DND-41 (cell line): ENCODE data around the gene CUL3.

Source experiments
- ATAC-seq: fragments of 200-7000 bp; cut with Tn5 transposase; 3 replicates; pipeline ENCODE4 v1.9.1; 2021; ENCODE audit warnings: low read depth; ENCODE audit not compliant: insufficient read depth
- DNase-seq: peaks from one replicate; pipeline ENCODE4 v3.0.0-alpha.2; 2020
- H2AFZ ChIP-seq: 2 replicates; pipeline ENCODE4 v1.6.0; 2012; ENCODE audit warnings: low read depth, low read length
- H3K27ac ChIP-seq: 2 replicates; pipeline ENCODE4 v1.5.1; 2012; ENCODE audit warnings: low read length, inconsistent platforms
- H3K27me3 ChIP-seq: fragments of 200-600 bp; sonication (generic); 2 replicates; pipeline ENCODE4 v1.6.0; 2012; ENCODE audit warnings: low read length, mild to moderate bottlenecking, inconsistent platforms; ENCODE audit not compliant: insufficient read depth, poor library complexity
- H3K36me3 ChIP-seq: 2 replicates; pipeline ENCODE4 v1.5.1; 2012; ENCODE audit warnings: low read length, inconsistent platforms; ENCODE audit not compliant: insufficient read depth
- H3K4me1 ChIP-seq: 2 replicates; pipeline ENCODE4 v1.5.1; 2012; ENCODE audit warnings: mild to moderate bottlenecking, low read length; ENCODE audit not compliant: insufficient read depth
- H3K4me2 ChIP-seq: 2 replicates; pipeline ENCODE4 v1.6.0; 2012; ENCODE audit warnings: mild to moderate bottlenecking, moderate library complexity, low read length, inconsistent platforms; ENCODE audit not compliant: insufficient read depth
- H3K4me3 ChIP-seq, 2 experiments: fragments of 200-600 bp in 1 of 2; shearing (Covaris generic) in 1 of 2; 2 replicates each; pipeline ENCODE4 v1.5.1; 2012 to 2016; ENCODE audit warnings: inconsistent platforms in 2 of 2, low read length in 2 of 2, mild to moderate bottlenecking in 2 of 2, low read depth in 1 of 2, moderate library complexity in 1 of 2
- H3K79me2 ChIP-seq: 2 replicates; pipeline ENCODE4 v1.6.0; 2012; ENCODE audit warnings: low read length, inconsistent platforms; ENCODE audit not compliant: insufficient read depth
- H3K9ac ChIP-seq: 2 replicates; pipeline ENCODE4 v1.6.0; 2012; ENCODE audit warnings: low read depth, mild to moderate bottlenecking, inconsistent platforms, low read length, moderate library complexity
- H3K9me3 ChIP-seq: 2 replicates; pipeline ENCODE4 v1.5.1; 2012; ENCODE audit warnings: low read length, moderate library complexity, mild to moderate bottlenecking, inconsistent platforms; ENCODE audit not compliant: insufficient read depth, severe bottlenecking
- H4K20me1 ChIP-seq: 2 replicates; pipeline ENCODE4 v1.6.0; 2012; ENCODE audit warnings: low read length; ENCODE audit not compliant: insufficient read depth
- EZH2 ChIP-seq: IDR thresholded peaks from 3 replicates; pipeline ENCODE4 v1.6.1; 2012; ENCODE audit warnings: borderline replicate concordance, low read depth, mild to moderate bottlenecking, moderate library complexity, low read length, inconsistent platforms; ENCODE audit not compliant: severe bottlenecking
- TF ChIP-seq, protein P1 (sequence below): IDR thresholded peaks from 2 replicates; pipeline ENCODE4 v1.5.1; 2012; ENCODE audit warnings: borderline replicate concordance, low read length, moderate library complexity, mild to moderate bottlenecking; ENCODE audit not compliant: poor library complexity, severe bottlenecking; ENCODE audit errors: extremely low read depth

CUL3 gene

DNA sequence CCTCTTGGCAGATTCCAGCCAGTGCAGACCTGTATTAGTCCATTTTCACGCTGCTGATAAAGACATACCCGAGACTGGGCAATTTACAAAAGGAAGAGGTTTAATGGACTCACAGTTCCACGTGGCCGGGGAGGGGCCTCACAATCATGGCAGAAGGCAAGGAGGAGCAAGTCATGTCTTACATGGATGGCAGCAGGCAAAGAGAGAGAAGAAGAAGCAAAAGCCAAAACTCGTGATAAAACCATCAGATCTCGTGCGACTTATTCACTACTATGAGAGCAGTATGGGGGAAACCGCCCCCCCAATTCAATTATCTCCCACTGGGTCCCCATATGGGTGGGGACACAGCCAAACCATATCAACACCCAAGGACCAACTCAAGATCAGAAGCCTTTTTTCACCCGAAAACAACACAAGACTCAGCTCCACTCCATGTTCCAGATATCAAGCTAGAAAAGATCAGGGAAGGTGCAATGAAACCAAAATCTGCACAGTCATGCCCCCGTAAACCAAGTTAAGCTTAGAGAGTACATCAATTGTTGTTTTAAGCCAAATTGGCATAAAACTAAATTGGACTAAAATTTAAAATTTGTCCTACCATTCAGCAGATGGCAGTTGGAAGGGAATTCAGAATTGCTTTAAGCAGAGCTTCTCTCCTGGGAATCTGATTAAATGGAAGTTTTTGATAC lies 127.6 kb downstream of the CUL3 start:
- no peak overlapping the region for H3K9ac ChIP-seq
- no peaks in the 10 kb centered on the region for H3K36me3 ChIP-seq
- ATAC-seq (no peak), DNase-seq (no peak)
- H3K27ac ChIP-seq: no peak overlapping the region
- no peak overlapping the region for H2AFZ ChIP-seq
- H4K20me1 ChIP-seq: no peaks in the 10 kb centered on the region
- no peaks in the 10 kb centered on the region for H3K27me3 ChIP-seq
- no peak for TF ChIP-seq EZH2
- TF ChIP-seq, protein P1, sequence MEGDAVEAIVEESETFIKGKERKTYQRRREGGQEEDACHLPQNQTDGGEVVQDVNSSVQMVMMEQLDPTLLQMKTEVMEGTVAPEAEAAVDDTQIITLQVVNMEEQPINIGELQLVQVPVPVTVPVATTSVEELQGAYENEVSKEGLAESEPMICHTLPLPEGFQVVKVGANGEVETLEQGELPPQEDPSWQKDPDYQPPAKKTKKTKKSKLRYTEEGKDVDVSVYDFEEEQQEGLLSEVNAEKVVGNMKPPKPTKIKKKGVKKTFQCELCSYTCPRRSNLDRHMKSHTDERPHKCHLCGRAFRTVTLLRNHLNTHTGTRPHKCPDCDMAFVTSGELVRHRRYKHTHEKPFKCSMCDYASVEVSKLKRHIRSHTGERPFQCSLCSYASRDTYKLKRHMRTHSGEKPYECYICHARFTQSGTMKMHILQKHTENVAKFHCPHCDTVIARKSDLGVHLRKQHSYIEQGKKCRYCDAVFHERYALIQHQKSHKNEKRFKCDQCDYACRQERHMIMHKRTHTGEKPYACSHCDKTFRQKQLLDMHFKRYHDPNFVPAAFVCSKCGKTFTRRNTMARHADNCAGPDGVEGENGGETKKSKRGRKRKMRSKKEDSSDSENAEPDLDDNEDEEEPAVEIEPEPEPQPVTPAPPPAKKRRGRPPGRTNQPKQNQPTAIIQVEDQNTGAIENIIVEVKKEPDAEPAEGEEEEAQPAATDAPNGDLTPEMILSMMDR: no peak
- no peak overlapping the region for H3K4me3 ChIP-seq
- H3K4me1 ChIP-seq: no peaks in the 10 kb centered on the region
- H3K4me2 ChIP-seq: no peak overlapping the region
- no peaks in the 10 kb centered on the region for H3K79me2 ChIP-seq
- no peaks in the 10 kb centered on the region for H3K9me3 ChIP-seq

DNA sequence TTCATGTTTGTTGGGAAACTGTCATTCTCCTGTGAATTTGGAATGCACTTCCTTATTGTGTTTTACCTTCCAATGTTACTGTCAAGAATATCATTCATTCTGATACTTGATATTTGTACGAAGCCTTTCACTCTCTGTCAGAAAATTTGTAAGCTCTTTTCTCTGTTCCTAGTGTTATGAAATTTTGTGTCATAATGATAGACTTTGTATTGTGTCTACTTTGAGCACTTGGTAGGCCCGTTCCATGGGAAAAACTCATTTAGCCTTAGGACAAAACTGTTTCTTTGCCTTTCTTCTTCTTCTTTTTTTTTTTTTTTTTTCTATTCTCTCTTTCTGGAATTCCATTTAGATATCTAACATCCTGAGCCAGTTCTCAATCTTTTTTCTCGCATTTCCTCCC lies 131.3 kb downstream of the CUL3 start:
- TF ChIP-seq EZH2: no peak
- TF ChIP-seq, protein P1: no peak
- no peaks in the 10 kb centered on the region for H3K36me3 ChIP-seq
- H4K20me1 ChIP-seq: no peaks in the 10 kb centered on the region
- no peaks in the 10 kb centered on the region for H3K79me2 ChIP-seq
- no peak overlapping the region for H3K4me3 ChIP-seq
- H3K27ac ChIP-seq: no peak overlapping the region
- no peaks in the 10 kb centered on the region for H3K27me3 ChIP-seq
- DNase-seq (no peak), ATAC-seq (no peak)
- H2AFZ ChIP-seq: no peak overlapping the region
- no peak overlapping the region for H3K9ac ChIP-seq
- H3K9me3 ChIP-seq: no peaks in the 10 kb centered on the region
- H3K4me1 ChIP-seq: no peaks in the 10 kb centered on the region
- no peak overlapping the region for H3K4me2 ChIP-seq

DNA sequence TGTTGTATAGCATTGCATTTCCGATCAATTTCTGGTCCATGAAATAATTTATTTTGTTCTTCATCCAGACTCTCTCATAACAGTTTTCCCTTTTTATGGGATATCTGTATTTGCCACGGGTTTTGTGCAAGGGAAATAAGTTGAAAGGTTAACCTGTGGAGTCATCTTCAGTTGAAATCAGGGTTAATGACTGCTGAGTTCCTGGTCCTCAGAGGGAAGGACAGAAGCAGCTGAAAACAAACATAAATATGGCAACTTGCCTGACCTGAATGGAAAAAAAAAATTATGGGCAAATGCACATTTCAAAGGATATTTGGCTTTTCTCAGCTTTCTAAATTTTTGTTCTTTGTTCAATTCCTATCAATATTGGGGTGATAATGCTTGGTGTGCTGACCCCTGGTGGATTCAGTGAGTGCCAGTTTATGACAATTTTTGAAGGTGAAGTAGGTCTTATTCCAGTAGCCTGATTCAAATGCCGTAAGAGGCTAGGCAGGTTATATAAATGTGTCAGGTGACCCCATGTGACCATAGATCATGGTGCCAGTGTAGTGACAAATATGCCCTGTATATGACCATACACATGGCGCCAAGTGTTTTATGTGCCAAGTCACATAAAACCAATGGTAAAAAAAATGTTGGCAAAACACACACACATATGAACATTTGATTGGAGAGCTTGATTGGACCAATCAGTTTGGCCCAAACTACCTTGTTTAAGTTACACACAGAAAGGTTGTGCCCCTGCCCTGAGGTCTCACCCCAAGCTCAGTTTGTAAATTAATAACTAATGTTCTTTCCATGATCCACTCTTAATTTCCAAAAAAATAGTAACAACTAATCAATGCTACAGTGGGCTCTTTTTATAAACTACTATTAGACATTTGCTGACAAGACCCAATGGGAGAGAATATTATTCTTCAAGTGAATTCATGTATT lies 135.7 kb downstream of the CUL3 start:
- no peak overlapping the region for H3K4me3 ChIP-seq
- no peak overlapping the region for H2AFZ ChIP-seq
- no peaks in the 10 kb centered on the region for H3K9me3 ChIP-seq
- ATAC-seq (peak; percentile 33; the same call in 1 of the 3 replicates), DNase-seq (no peak)
- H3K79me2 ChIP-seq: no peaks in the 10 kb centered on the region
- TF ChIP-seq, protein P1: peak; percentile 54
- no peak for TF ChIP-seq EZH2
- H3K27me3 ChIP-seq: no peaks in the 10 kb centered on the region
- no peaks in the 10 kb centered on the region for H3K36me3 ChIP-seq
- H3K4me1 ChIP-seq: no peaks in the 10 kb centered on the region
- H4K20me1 ChIP-seq: no peaks in the 10 kb centered on the region
- H3K9ac ChIP-seq: no peak overlapping the region
- no peak overlapping the region for H3K27ac ChIP-seq
- no peak overlapping the region for H3K4me2 ChIP-seq
